IPS-15b (cell line): ENCODE results near the gene ZNF778.

Experiments
- H3K27me3 ChIP-seq: one replicate; pipeline ENCODE4 v1.6.1; 2013; ENCODE audit warnings: low read length; ENCODE audit not compliant: control insufficient read depth, insufficient read depth
- H3K36me3 ChIP-seq: one replicate; pipeline ENCODE4 v1.6.1; 2013; ENCODE audit warnings: low read length; ENCODE audit not compliant: control insufficient read depth, insufficient read depth
- H3K4me1 ChIP-seq: one replicate; pipeline ENCODE4 v1.6.1; 2013; ENCODE audit warnings: mild to moderate bottlenecking, low read length; ENCODE audit not compliant: control insufficient read depth, insufficient read depth
- H3K4me3 ChIP-seq: one replicate; pipeline ENCODE4 v1.5.1; 2013; ENCODE audit warnings: low read depth, low read length
- H3K9ac ChIP-seq: one replicate; pipeline ENCODE4 v1.6.1; 2013; ENCODE audit warnings: low read depth, mild to moderate bottlenecking, low read length
- H3K9me3 ChIP-seq: one replicate; pipeline ENCODE4 v1.6.1; 2013; ENCODE audit warnings: mild to moderate bottlenecking, low read length; ENCODE audit not compliant: control insufficient read depth, insufficient read depth

The ZNF778 gene

GRCh38 chr16:89216315-89217137 lies 977 bp upstream of the ZNF778 start:
- no peaks in the 10 kb centered on the region for H3K9me3 ChIP-seq
- H3K9ac ChIP-seq: no peak overlapping the region
- peak overlapping the region; percentile 78 for H3K4me3 ChIP-seq
- H3K36me3 ChIP-seq: no peaks in the 10 kb centered on the region
- H3K4me1 ChIP-seq: no peaks in the 10 kb centered on the region
- no peaks in the 10 kb centered on the region for H3K27me3 ChIP-seq

- Histone ChIP-seq H3K4me1 (no peaks in the 10 kb centered on the region), H3K9ac (peak overlapping the region; percentile 76), H3K27me3 (no peaks in the 10 kb centered on the region), H3K4me3 (peak overlapping the region; percentile 78), H3K36me3 (peaks cover 2% of the 10 kb centered on the region), H3K9me3 (no peaks in the 10 kb centered on the region)
Observed at GRCh38 chr16:89217138-89217387, 440 bp upstream of the ZNF778 start.

DNA sequence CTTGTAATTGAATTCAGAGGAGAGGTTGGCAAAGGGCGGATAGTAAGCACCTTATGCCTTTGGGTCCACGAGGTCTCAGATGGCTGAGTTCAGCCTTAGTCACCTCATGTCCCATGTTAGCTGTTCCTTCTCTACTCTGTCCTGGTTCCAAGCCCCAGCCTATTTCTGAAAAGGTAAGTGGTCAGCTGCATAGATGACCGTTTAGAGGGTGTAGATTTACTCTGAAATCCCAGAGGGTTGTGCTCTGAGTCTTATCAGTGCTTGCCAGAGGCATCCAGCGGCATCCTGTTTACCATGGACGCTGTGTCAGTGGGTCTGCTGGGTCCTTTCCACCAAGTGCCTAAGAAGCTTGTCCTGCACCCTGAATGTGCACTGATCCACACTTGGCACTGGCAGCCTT lies 1.9 kb downstream of the ZNF778 start:
- H3K4me1 ChIP-seq: no peaks in the 10 kb centered on the region
- H3K9me3 ChIP-seq: no peaks in the 10 kb centered on the region
- no peak overlapping the region for H3K4me3 ChIP-seq
- no peak overlapping the region for H3K9ac ChIP-seq
- H3K27me3 ChIP-seq: no peaks in the 10 kb centered on the region
- H3K36me3 ChIP-seq: peaks cover 16% of the 10 kb centered on the region

DNA sequence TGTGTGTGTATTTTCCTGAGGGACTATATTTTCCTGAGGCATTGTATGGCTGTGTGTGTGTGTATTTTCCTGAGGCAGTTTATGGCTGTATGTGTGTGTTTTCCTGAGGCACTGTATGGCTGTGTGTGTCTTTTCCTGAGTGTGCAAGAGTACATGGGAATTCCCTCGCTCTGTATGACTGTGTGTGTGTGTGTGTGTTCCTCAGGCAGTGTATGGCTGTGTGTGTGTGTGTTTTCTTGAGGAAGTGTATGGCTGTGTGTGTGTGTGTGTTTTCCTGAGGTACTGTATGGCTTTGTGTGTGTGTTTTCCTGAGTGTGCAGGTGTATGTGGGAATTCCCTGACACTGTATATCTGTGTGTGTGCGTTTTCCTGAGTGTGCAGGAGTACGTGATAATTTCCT lies 4.1 kb downstream of the ZNF778 start:
- no peaks in the 10 kb centered on the region for H3K27me3 ChIP-seq
- H3K36me3 ChIP-seq: peaks cover 24% of the 10 kb centered on the region
- no peak overlapping the region for H3K9ac ChIP-seq
- H3K4me3 ChIP-seq: no peak overlapping the region
- no peaks in the 10 kb centered on the region for H3K9me3 ChIP-seq
- H3K4me1 ChIP-seq: no peaks in the 10 kb centered on the region

DNA sequence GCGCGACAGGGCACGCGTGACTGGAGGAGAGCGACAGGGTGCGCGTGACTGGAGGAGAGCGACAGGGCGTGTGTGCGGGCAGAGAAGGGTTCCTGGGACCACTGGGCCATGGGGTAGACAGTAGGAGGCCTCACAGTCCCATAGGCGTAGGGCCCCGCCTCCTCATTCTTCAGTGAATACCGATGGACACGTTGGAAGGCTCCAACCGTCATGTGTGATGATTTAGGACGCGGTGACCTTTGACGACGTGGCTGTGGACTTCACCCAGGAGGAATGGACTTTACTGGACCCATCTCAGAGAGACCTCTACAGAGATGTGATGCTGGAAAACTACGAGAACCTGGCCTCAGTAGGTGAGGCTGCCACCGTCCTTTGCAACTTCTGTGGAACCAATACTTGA lies 5.4 kb downstream of the ZNF778 start:
- Histone ChIP-seq H3K9ac (no peak overlapping the region), H3K9me3 (peaks cover 9% of the 10 kb centered on the region), H3K36me3 (peaks cover 37% of the 10 kb centered on the region), H3K4me1 (no peaks in the 10 kb centered on the region), H3K27me3 (no peaks in the 10 kb centered on the region), H3K4me3 (no peak overlapping the region)

DNA sequence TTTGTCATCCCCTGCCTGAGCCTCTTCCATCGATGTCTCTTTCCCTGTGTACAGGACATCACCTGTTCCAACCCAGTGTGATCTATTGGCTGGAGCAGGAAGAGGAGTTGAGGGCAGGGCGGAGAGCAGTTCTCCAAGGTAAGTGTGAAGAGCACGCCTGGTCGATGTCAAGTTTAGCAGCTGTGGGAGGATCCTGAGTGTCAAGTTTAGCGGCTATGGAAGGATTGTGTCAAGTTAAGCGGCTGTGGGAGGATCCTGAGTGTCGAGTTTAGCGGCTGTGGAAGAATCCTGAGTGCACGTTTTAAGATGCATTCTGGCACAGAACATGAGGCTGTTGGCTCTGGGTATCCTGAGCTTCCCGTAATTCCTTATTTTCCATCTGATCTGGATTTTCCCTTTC lies 7.2 kb downstream of the ZNF778 start:
- peaks cover 43% of the 10 kb centered on the region for H3K36me3 ChIP-seq
- H3K9me3 ChIP-seq: peaks cover 9% of the 10 kb centered on the region
- no peak overlapping the region for H3K4me3 ChIP-seq
- H3K27me3 ChIP-seq: no peaks in the 10 kb centered on the region
- H3K4me1 ChIP-seq: no peaks in the 10 kb centered on the region
- H3K9ac ChIP-seq: no peak overlapping the region

DNA sequence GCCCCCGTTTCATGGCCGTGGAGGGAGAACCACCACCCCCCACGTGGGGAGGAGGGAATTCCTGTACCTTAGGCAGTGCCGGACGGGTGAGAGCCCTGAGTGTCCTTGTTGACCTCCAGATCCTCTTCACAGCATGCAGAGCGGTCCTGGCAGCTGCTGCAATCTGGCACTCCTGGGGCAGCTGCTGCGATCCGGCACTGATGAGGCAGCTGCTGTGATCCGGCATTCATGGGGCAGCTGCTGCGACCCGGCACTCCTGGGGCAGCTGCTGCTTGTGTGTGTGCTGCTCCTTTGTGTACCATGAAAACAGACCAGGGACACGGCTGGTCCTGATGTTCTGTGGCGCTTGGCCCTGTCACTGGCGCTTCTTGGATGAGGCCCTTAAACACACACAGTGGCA lies 12.8 kb downstream of the ZNF778 start:
- Histone ChIP-seq H3K36me3 (peaks cover 52% of the 10 kb centered on the region), H3K27me3 (no peaks in the 10 kb centered on the region), H3K9ac (no peak overlapping the region), H3K4me3 (no peak overlapping the region), H3K4me1 (no peaks in the 10 kb centered on the region), H3K9me3 (peaks cover 9% of the 10 kb centered on the region)

- Histone ChIP-seq H3K9ac (no peak overlapping the region), H3K36me3 (peaks cover 44% of the 10 kb centered on the region), H3K27me3 (no peaks in the 10 kb centered on the region)
Observed at GRCh38 chr16:89232107-89232506, 14.6 kb downstream of the ZNF778 start.

GRCh38 chr16:89233678-89234490 lies 16.4 kb downstream of the ZNF778 start:
- no peak overlapping the region for H3K9ac ChIP-seq
- H3K36me3 ChIP-seq: peaks cover 30% of the 10 kb centered on the region
- no peaks in the 10 kb centered on the region for H3K9me3 ChIP-seq
- H3K27me3 ChIP-seq: no peaks in the 10 kb centered on the region
- H3K4me3 ChIP-seq: no peak overlapping the region
- H3K4me1 ChIP-seq: no peaks in the 10 kb centered on the region

More at GRCh38 chr16:89232107-89232506, 14.6 kb downstream of the ZNF778 start:
- Histone ChIP-seq H3K4me1 (no peaks in the 10 kb centered on the region), H3K9me3 (peaks cover 5% of the 10 kb centered on the region), H3K4me3 (no peak overlapping the region)

DNA sequence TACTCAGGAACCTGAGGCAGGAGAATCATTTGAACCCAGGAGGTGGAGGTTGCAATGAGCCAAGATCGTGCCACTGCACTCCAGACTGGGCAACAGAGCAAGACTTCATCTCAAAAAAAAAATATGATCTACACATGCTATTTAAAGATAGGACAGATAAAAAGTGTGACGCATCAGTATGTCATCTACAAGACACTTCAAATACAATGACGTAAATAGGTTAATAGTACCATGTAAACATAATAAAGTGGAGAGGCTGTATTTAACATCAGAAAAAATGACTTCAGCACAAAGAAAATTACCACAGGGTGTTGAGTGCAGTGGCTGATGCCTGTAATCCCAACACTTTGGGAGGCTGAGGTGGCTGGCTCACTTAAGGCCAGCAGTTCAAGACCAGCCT lies 20.2 kb downstream of the ZNF778 start:
- H3K4me1 ChIP-seq: no peaks in the 10 kb centered on the region
- H3K9me3 ChIP-seq: no peaks in the 10 kb centered on the region
- H3K4me3 ChIP-seq: no peak overlapping the region
- H3K36me3 ChIP-seq: peaks cover 15% of the 10 kb centered on the region
- no peak overlapping the region for H3K9ac ChIP-seq
- no peaks in the 10 kb centered on the region for H3K27me3 ChIP-seq

DNA sequence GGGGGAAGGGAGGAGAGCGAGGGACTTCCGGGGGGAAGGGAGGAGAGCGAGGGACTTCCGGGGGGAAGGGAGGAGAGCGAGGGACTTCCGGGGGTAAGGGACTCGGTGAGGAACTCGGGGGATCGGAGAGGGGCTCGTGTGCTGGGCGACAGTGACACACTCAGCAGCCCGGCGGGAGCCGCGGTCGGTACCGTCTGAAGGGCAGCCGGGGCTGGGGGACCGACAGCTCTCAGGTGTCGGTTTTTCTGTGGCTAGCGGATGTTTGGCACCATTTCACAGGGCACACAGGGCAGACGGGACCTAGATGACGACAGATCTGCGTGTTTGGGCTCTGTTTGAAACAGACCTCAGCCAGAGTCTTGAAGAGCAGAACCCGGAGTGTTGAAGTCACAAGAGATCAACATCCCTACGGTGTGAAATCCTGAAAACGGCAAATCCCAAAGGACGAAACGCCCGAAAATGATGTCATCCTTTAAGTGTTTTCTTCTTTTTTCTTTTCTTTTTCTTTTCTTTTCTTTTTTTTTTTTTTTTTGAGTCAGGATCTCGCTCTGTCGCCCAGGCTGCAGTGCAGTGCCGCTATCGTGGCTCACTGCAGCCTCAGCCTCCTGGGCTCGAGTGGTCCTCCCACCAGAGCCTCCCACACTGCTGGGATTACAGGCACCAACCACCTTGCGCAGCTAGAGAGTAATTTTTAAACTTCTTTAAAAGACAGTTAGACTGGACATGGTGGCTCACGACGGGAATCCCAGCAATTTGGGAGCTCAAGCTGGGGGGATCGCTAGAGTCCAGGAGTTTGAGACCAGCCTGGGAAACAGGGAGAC lies 23.9 kb downstream of the ZNF778 start:
- H3K4me3 ChIP-seq: peak overlapping the region; percentile 91
- no peaks in the 10 kb centered on the region for H3K9me3 ChIP-seq
- no peaks in the 10 kb centered on the region for H3K36me3 ChIP-seq
- H3K27me3 ChIP-seq: peaks cover 1% of the 10 kb centered on the region
- H3K9ac ChIP-seq: peak overlapping the region; percentile 89
- no peaks in the 10 kb centered on the region for H3K4me1 ChIP-seq
